OCI-LY7 (cell line): ENCODE measurements around the gene CEACAM6. TPM values are rescaled to one million over a fixed set of nuclear protein-coding genes. Genes with fewer than 3 reads are reported as not detected.

Source experiments
- BruUV-seq: library from RNA; stranded (reverse); fragments of 400-500 nt; replicated peaks from 2 replicates; lab custom pipeline; 2021; lab: Mats Ljungman, UMichigan
- CTCF ChIA-PET: fragments of 300-600 bp; sonication (Branson Sonifier 250); formaldehyde crosslinking; loops from one replicate; lab custom pipeline; 2022; ENCODE audit warnings: antibody characterized with exemption; ENCODE audit not compliant: unreplicated experiment; lab: Charles Lee
- POLR2A ChIA-PET: fragments of 300-600 bp; sonication (Branson Sonifier 250); formaldehyde crosslinking; loops from one replicate; lab custom pipeline; 2022; ENCODE audit warnings: antibody characterized with exemption; lab: Charles Lee
- DNase-seq: peaks from one replicate; pipeline ENCODE4 v3.0.0-alpha.2; 2015; ENCODE audit warnings: low spot score
- H2AFZ ChIP-seq: fragments of 200-600 bp; sonication (generic), shearing (Covaris generic); 2 replicates; pipeline ENCODE4 v1.6.1; 2014; ENCODE audit warnings: mild to moderate bottlenecking, antibody characterized with exemption, low read length, moderate library complexity
- H3K27ac ChIP-seq: fragments of 200-600 bp; sonication (generic); 2 replicates; pipeline ENCODE4 v1.5.1; 2014; ENCODE audit warnings: mixed run types, low read depth, mild to moderate bottlenecking, moderate library complexity, low read length, inconsistent platforms; ENCODE audit not compliant: poor library complexity, severe bottlenecking
- H3K36me3 ChIP-seq: fragments of 200-600 bp; sonication (generic); 2 replicates; pipeline ENCODE4 v1.6.1; 2014; ENCODE audit warnings: mild to moderate bottlenecking, antibody characterized with exemption, low read length, moderate library complexity, mixed read lengths; ENCODE audit not compliant: insufficient read depth
- H3K4me1 ChIP-seq: fragments of 200-600 bp; sonication (generic); 2 replicates; pipeline ENCODE4 v1.5.1; 2014; ENCODE audit warnings: mild to moderate bottlenecking, low read length; ENCODE audit not compliant: insufficient read depth, poor library complexity, severe bottlenecking
- H3K4me2 ChIP-seq: fragments of 200-600 bp; sonication (generic); 2 replicates; pipeline ENCODE4 v1.6.1; 2014; ENCODE audit warnings: mild to moderate bottlenecking, low read length
- H3K4me3 ChIP-seq: fragments of 200-600 bp; sonication (generic); 2 replicates; pipeline ENCODE4 v1.5.1; 2014; ENCODE audit warnings: mild to moderate bottlenecking, low read depth, low read length; ENCODE audit not compliant: poor library complexity, severe bottlenecking
- H3K79me2 ChIP-seq: fragments of 200-600 bp; sonication (generic); 2 replicates; pipeline ENCODE4 v1.6.1; 2016; ENCODE audit warnings: low read depth, mild to moderate bottlenecking, low read length, moderate library complexity, mixed read lengths; ENCODE audit not compliant: insufficient read depth
- H3K9me2 ChIP-seq: fragments of 200-600 bp; sonication (generic); 2 replicates; pipeline ENCODE4 v1.6.1; 2016; ENCODE audit warnings: mild to moderate bottlenecking, low read length, mixed read lengths; ENCODE audit not compliant: insufficient read depth
- H3K9me3 ChIP-seq: fragments of 200-600 bp; sonication (generic); 2 replicates; pipeline ENCODE4 v1.6.1; 2014; ENCODE audit warnings: mild to moderate bottlenecking, mixed run types, low read length, mixed read lengths
- H4K20me1 ChIP-seq: fragments of 200-600 bp; sonication (generic); 2 replicates; pipeline ENCODE4 v1.6.1; 2014; ENCODE audit warnings: mild to moderate bottlenecking, antibody characterized with exemption, low read length, moderate library complexity, mixed read lengths; ENCODE audit not compliant: insufficient read depth
- CTCF ChIP-seq: fragments of 200-600 bp; sonication (generic); conservative IDR thresholded peaks from 2 replicates; pipeline ENCODE4 v1.5.1; 2014; ENCODE audit warnings: mild to moderate bottlenecking, antibody characterized with exemption, low read length, moderate library complexity, mixed read lengths
- EZH2phosphoT487 ChIP-seq: fragments of 200-600 bp; sonication (generic); IDR thresholded peaks from 2 replicates; pipeline ENCODE4 v1.6.1; 2018; ENCODE audit warnings: low read depth, borderline replicate concordance, mild to moderate bottlenecking, mixed run types, antibody characterized with exemption, low read length, moderate library complexity, mixed read lengths
- intact Hi-C: fragments of 100-400 bp; cut with micrococcal nuclease; formaldehyde crosslinking; loops from one replicate; pipeline ENCODE4 v1.10.0; 2022; ENCODE audit not compliant: unreplicated experiment
- total RNA-seq, 2 experiments: library from RNA; depleted of rRNA in 1 of 2; stranded (reverse); fragments of >200 nt in 1 of 2; shearing (Covaris generic) in 1 of 2; gene quantifications; 2 replicates each; pipeline ENCODE4 v1.2.3, GENCODE V29; 2014 to 2022

CEACAM6 gene
- total RNA-seq, 2 experiments from 2014 or later: not detected

DNA sequence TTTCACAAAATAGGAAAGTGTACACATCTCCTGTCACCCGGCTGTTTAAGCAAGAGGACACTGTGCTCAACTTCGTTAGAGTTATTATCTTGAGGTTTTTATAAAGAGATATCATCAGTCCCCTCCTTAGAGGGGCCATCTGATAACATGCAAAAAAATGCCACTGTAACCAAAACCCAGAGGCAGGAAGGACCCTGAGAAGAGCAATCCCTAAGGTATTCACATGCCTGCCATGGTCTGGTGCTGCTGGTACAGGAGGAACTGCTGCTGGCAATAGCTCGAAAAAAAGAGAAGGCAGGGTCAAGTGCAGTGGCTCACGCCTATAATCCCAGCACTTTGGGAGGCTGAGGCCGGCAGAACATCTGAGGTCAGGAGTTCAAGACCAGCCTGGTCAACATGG, 28.3 kb downstream of the CEACAM6 start:
- Histone ChIP-seq H2AFZ (peak overlapping the region; percentile 28; the same call in 1 of the 2 replicates), H3K79me2 (no peaks in the 10 kb centered on the region), H3K9me3 (no peaks in the 10 kb centered on the region), H3K4me3 (no peak overlapping the region), H4K20me1 (no peaks in the 10 kb centered on the region), H3K4me2 (no peak overlapping the region; the same call in 1 of the 2 replicates), H3K36me3 (no peaks in the 10 kb centered on the region), H3K4me1 (peaks cover 22% of the 10 kb centered on the region), H3K27ac (no peak overlapping the region), H3K9me2 (no peaks in the 10 kb centered on the region)
- TF ChIP-seq CTCF: no peak
- no peak for TF ChIP-seq EZH2phosphoT487
- intact Hi-C loops: loop anchor here (2.0 kb wide), 1 partner anchor 37 kb away; no protein-coding TSS in a partner anchor
- peak; percentile 44 for DNase-seq
- POLR2A ChIA-PET: no interaction called here
- CTCF ChIA-PET: interaction anchor here (1.0 kb wide), 1 partner anchor 30 kb away, joined by 3 read pairs; no protein-coding TSS in a partner anchor
- BruUV-seq: no TSS peak

DNA sequence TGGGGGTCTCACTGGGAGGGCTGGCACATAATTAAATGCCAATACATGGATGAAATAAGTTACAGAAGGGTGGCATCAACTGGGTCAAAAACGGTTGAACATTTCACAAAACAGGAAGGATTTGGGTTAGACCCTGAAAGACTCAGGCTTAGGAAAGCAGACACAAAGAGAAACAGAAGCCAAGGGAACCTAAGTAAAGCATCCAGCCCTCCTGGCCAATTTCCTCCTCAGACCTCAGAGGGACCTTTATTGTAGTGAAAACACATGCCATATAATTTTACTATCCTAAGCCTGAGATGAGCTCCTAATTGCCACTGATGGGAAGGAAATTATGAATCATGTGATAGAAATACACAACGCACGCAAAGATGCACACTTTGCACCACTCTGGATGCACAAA, 29.0 kb downstream of the CEACAM6 start:
- Histone ChIP-seq H3K4me2 (peak overlapping the region; percentile 52), H3K4me1 (peaks cover 22% of the 10 kb centered on the region), H3K79me2 (no peaks in the 10 kb centered on the region), H3K9me3 (no peaks in the 10 kb centered on the region), H3K4me3 (no peak overlapping the region), H4K20me1 (no peaks in the 10 kb centered on the region), H3K27ac (no peak overlapping the region), H3K9me2 (no peaks in the 10 kb centered on the region), H2AFZ (peak overlapping the region; percentile 98), H3K36me3 (no peaks in the 10 kb centered on the region)
- ChIA-PET POLR2A (interaction anchor here (0.6 to 1.1 kb wide), 3 partner anchors 9 to 58 kb away, joined by 3 to 5 read pairs (median 3); no protein-coding TSS in a partner anchor), CTCF (interaction anchor here (0.7 to 1.0 kb wide), 2 partner anchors 31 to 37 kb away, joined by 3 to 4 read pairs; no protein-coding TSS in a partner anchor)
- no TSS peak for BruUV-seq
- intact Hi-C loops: loop anchor here (2.0 kb wide), 1 partner anchor 36 kb away; no protein-coding TSS in a partner anchor
- no peak for DNase-seq
- TF ChIP-seq CTCF: no peak
- TF ChIP-seq EZH2phosphoT487: no peak

DNA sequence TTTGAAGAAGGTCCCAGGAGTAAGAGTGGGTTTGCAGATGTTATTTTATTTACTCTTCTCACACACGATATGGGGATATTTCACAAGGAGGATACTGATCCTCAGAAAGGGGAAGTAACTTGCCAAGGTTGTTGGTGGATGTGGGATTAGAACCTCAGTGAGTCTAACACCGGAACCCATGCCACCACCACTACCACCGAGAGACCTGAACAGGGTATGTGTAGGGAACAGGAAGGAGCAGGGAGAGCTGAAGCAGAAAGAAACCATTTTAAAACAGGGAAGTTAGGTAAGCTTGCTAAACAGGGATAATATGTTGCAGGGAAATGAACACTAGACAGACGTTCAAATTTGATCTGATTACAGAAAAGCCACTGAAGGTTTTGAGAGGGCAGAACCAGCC, 29.4 kb downstream of the CEACAM6 start:
- no peak for DNase-seq
- TF ChIP-seq CTCF (no peak), EZH2phosphoT487 (no peak)
- Histone ChIP-seq H3K27ac (no peak overlapping the region), H3K4me3 (peak overlapping the region; percentile 15), H3K9me3 (no peaks in the 10 kb centered on the region), H3K4me1 (peaks cover 22% of the 10 kb centered on the region), H2AFZ (peak overlapping the region; percentile 98), H3K9me2 (no peaks in the 10 kb centered on the region), H3K4me2 (peak overlapping the region; percentile 52), H3K36me3 (no peaks in the 10 kb centered on the region), H4K20me1 (no peaks in the 10 kb centered on the region), H3K79me2 (no peaks in the 10 kb centered on the region)
- POLR2A ChIA-PET: interaction anchor here (0.8 to 1.1 kb wide), 2 partner anchors 34 to 59 kb away, joined by 3 read pairs; no protein-coding TSS in a partner anchor
- no TSS peak for BruUV-seq
- intact Hi-C loops: loop anchor here (1.0 to 2.0 kb wide), 2 partner anchors 31 to 36 kb away; no protein-coding TSS in a partner anchor
- CTCF ChIA-PET: interaction anchor here (0.7 kb wide), 1 partner anchor 37 kb away, joined by 4 read pairs; no protein-coding TSS in a partner anchor
